Fibroblast of skin of right quadriceps (primary cell): Measurements from ENCODE around the gene RPS6KA2.

Experiments
- DNase-seq: peaks from one replicate; pipeline ENCODE4 v3.0.0-alpha.2; 2013

Gene RPS6KA2

GRCh38 chr6:166495487-166496314, 131.3 kb downstream of the RPS6KA2 start:
- DNase-seq = no peak

- no peak for DNase-seq
These were observed 132.1 kb downstream of the RPS6KA2 start for GRCh38 chr6:166494757-166495486.

- DNase-seq = no peak
These were observed 133.0 kb downstream of the RPS6KA2 start for GRCh38 chr6:166494101-166494441.

GRCh38 chr6:166493427-166494100, 133.5 kb downstream of the RPS6KA2 start:
- DNase-seq = no peak

DNA sequence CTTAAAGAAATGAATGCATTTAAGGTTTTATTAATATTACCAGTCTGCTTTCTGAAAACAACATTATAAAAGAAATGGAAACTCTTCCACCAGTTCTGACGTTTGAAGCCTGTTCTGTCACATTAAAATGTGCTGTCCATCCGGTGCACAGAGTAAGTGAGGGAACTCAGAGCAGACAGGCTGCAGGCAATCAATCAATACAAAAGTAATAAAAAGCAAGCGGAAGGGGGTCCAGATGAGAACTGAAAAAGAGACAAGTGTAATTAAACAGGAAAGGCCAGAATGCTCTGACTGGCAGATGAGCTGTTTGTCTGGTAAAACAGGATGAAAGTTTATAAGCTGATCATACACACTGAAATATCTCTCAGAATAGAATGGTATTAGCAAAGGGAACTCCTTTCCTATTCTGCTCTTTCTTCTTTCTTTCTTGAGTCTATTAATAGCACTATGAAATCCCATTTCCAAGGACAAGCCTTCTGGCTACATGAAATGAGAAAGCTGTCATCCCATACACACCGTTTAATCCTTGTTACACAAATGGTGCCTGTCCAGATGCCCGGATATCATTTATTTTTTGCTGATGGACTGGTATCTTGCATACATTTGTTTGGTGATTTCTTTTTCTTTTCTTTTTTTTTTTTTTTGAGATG, 134.8 kb downstream of the RPS6KA2 start:
- DNase-seq = no peak

DNA sequence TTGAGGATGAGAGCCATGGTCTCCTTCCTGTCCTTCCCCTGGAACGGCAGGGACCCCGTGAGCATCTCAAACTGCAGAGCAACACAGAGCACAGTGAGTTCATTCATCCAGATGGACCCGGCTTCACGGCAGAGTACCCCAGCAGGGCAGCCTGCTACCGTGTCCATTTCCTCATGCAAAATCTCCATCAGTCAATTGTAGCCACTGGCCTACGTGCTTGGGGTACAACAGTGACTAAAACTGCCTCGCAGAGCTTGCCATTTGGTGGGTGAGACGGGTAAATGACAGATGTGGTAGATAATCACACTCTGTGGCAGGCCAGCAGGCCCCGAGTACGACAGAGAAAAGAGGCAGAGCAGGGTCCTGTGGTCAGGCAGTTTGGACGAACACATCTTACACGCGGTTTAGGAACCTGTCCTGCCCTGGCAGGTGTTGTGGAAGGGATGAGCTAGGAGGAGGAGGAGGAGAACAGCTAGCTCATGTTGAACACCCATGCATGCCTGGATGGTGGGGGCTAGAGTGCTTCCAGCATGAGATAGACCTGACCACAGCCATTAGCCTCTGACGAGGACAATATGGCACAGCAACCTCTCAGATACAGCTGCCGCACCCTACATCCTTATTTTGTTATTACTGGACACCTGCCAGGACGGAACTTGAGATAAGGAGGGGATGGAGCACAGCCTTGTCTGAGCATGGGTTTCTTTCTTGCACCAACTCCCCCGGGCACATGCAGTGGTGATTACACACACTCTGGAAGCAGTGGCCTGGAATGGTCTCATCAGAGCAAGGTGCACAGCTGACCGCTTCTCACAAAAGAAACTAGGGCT, 136.2 kb downstream of the RPS6KA2 start:
- DNase-seq = peak; percentile 9

DNA sequence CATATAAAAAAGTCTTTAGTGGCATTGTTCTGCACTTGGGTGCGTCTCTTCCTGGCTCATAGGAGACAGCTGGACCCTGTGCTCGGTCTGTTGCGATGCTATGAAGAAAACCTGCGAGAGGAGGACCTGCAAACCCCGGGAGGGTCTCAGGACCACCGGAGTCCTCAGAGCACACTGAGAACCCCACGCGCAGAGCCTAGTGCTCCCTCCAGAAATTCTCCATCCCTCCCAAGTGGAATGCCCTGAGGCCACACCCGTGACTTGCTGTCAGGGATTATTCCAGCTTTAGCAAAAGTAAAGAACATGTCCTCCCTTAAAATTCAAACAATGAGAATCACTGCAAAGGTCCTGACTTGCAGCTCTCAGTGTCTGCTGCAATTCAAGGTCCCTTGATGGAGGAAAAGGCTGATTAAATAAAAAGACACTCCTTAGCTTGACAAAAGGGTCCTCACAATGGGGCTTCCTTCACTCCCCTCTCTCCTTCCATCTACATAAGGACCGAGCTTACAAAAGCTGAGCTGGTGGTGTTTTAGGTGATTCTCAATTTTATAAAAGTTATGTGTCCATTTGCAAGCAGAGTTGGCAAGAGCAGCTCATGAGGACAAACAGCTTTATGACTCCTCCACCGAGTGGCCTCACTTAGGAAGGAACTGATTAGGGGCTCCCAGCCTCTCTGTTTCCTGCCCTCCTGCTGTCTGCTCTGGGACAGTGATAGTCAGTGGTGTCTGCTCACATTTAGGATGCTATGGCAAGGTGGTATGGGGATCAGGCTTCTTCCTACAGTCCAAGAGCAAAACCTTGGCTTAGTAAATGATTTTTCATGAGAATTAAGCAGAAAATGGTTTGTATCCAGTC, 137.5 kb downstream of the RPS6KA2 start:
- no peak for DNase-seq

DNA sequence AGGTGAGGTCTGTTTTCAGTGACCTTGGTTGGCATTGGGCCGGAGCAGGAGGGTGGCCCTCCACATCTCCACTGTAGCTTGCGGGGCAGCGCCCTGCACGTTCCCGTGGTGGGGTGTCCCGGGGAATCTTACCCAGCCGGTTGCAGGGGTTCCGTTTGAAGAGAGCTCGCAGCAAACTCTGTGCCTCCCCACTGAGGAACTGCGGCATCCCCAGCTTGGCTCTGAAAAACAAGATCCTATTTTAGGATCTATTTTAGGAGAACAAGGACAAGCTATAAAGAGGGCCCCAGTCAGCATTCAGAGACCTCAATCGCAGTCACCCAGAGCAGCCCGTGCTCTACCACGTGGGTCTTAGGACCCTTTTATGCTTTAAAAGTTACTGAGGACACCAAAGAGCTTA, 138.3 kb downstream of the RPS6KA2 start:
- no peak for DNase-seq

- DNase-seq = peak; percentile 61
These were observed 138.9 kb downstream of the RPS6KA2 start for GRCh38 chr6:166488076-166488685.

DNA sequence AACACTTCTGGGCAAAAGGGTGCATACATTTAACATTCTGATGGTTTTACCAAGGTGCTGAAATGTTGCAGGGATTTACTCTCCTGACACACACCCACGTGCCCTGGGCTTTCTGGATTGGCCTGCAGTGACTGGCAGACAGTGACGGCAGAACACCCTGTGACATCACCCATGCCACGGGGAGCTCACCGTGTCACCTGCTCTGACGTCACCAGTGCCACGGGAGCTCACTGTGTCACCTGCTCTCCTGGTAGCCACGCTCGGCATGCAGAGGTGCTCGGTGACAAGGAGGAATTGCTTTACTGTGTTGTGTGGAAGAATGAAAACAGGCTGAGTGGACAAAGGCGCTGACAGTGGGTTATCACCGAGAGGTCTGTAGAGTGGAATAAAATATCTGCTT, 139.9 kb downstream of the RPS6KA2 start:
- DNase-seq = no peak

DNA sequence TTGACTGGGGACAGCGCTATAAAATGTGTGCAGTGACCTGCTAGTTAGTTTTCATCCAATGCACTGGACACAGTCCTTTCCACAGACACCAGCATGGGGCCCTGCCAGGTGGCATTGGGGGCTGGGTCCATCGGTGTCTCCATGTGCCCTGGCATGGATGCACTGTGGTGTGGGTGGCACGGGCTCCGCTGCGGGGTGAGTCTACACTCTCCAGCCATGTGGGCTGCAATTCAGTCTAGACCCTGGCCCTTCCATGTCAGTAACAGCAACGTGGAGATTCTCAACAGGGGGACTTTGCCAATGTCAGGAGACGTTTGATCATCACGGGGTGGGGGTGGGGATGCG, 140.5 kb downstream of the RPS6KA2 start:
- no peak for DNase-seq

- DNase-seq = no peak
These were observed 141.2 kb downstream of the RPS6KA2 start for GRCh38 chr6:166485651-166486535.

GRCh38 chr6:166484863-166485262, 142.2 kb downstream of the RPS6KA2 start:
- DNase-seq = no peak

DNA sequence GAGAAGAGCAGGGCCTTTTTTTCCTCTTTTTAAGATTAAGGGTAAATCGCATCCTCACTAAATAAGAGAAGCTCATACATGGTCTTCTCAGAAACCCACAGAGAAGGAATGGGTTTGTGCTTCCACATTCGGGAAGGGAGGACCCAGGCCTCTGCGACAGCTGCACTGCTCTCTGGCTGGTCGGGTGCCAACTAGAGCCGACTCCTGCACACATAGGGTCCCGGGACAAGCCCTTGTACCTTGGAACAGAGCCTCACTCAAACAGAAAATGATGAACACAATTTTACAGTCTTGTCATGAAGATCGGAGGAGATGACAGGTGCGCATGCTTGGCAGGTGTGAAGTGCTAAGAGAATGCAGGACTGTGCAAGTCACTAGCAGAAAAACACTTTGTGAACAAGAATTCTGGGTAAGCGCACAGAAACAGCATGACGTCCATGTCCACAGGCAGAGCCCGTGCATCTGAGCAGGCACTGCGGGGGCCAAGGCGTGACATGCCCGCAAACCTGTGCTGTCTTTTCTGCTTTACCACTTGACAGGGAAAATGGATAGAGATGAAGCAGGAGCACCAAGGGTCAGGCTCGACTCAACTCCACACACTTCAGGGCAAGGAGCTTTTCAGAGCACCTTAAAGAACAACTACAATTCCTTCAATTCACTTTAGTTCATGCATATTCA, 143.3 kb downstream of the RPS6KA2 start:
- DNase-seq = no peak

DNA sequence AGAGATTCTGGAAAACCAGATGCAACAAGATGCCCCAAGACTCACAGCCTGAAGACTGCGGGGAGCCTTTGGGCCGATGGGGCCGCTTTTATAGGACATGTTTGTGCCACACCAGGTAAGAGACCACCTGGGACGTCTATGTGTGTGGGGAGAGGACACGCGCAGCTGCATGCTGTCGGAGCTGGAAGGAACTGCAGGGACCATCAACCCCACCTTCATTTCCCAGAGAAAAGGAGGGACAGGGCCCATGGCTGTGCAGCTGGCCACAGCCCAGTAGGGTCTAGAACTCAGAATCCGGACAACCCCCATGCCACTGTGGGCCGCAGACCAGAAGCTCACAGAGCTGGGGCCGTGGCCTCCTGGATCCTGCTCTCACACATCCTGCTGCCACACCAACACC, 144.0 kb downstream of the RPS6KA2 start:
- DNase-seq = no peak

GRCh38 chr6:166478782-166479592, 148.1 kb downstream of the RPS6KA2 start:
- no peak for DNase-seq

- DNase-seq = no peak
These were observed 149.2 kb downstream of the RPS6KA2 start for GRCh38 chr6:166477647-166478365.
